Parathyroid adenoma (tissue), 2 donors: Measurements from ENCODE around the gene IGSF1.
"Not testable (repeated sequence)": the region's sequence is repeated elsewhere in the genome, so short reads cannot be mapped to it uniquely, and the experiment has no call there.

Experiments used
- H2AFZ ChIP-seq: fragments of 300-600 bp; sonication (generic); one replicate; pipeline ENCODE4 v1.7.0; 2017; ENCODE audit warnings: antibody characterized with exemption, mild to moderate bottlenecking
- H3K27ac ChIP-seq: fragments of 300-600 bp; sonication (generic); one replicate; pipeline ENCODE4 v1.7.0; 2017
- H3K27me3 ChIP-seq: fragments of 300-600 bp; sonication (generic); one replicate; pipeline ENCODE4 v1.7.0; 2017; ENCODE audit warnings: low read length; ENCODE audit not compliant: control insufficient read depth, insufficient read depth
- H3K36me3 ChIP-seq: fragments of 300-600 bp; sonication (generic); one replicate; pipeline ENCODE4 v1.7.0; 2017; ENCODE audit warnings: low read length; ENCODE audit not compliant: control insufficient read depth, insufficient read depth
- H3K4me1 ChIP-seq: fragments of 300-600 bp; sonication (generic); one replicate; pipeline ENCODE4 v1.7.0; 2017; ENCODE audit warnings: control low read depth
- H3K4me2 ChIP-seq: fragments of 300-600 bp; sonication (generic); one replicate; pipeline ENCODE4 v1.7.0; 2017; ENCODE audit warnings: low read length
- H3K4me3 ChIP-seq: fragments of 300-600 bp; sonication (generic); one replicate; pipeline ENCODE4 v1.7.0; 2017; ENCODE audit warnings: low read depth, low read length
- H3K79me2 ChIP-seq: fragments of 300-600 bp; sonication (generic); one replicate; pipeline ENCODE4 v1.7.0; 2017; ENCODE audit warnings: control low read depth
- H3K9ac ChIP-seq: fragments of 300-600 bp; sonication (generic); one replicate; pipeline ENCODE4 v1.7.0; 2017; ENCODE audit warnings: mild to moderate bottlenecking
- H3K9me3 ChIP-seq: fragments of 300-600 bp; sonication (generic); one replicate; pipeline ENCODE4 v1.7.0; 2017; ENCODE audit warnings: low read length; ENCODE audit not compliant: control insufficient read depth
- TF ChIP-seq, protein P1 (sequence below): fragments of 300-600 bp; sonication (generic); IDR thresholded peaks from one replicate; pipeline ENCODE4 v1.7.0; 2017; ENCODE audit warnings: antibody characterized with exemption, mild to moderate bottlenecking
- donor health status: primary hyperparathyroidism.

Gene IGSF1

GRCh38 chrX:131264665-131265064, 24.4 kb downstream of the IGSF1 start:
- H3K27ac ChIP-seq = no peak overlapping the region
- no peaks in the 10 kb centered on the region for H3K79me2 ChIP-seq
- H3K4me1 ChIP-seq = no peaks in the 10 kb centered on the region
- no peak overlapping the region for H3K4me3 ChIP-seq
- H3K9me3 ChIP-seq = no peaks in the 10 kb centered on the region
- H3K4me2 ChIP-seq = no peak overlapping the region
- no peaks in the 10 kb centered on the region for H3K36me3 ChIP-seq
- TF ChIP-seq, protein P1, sequence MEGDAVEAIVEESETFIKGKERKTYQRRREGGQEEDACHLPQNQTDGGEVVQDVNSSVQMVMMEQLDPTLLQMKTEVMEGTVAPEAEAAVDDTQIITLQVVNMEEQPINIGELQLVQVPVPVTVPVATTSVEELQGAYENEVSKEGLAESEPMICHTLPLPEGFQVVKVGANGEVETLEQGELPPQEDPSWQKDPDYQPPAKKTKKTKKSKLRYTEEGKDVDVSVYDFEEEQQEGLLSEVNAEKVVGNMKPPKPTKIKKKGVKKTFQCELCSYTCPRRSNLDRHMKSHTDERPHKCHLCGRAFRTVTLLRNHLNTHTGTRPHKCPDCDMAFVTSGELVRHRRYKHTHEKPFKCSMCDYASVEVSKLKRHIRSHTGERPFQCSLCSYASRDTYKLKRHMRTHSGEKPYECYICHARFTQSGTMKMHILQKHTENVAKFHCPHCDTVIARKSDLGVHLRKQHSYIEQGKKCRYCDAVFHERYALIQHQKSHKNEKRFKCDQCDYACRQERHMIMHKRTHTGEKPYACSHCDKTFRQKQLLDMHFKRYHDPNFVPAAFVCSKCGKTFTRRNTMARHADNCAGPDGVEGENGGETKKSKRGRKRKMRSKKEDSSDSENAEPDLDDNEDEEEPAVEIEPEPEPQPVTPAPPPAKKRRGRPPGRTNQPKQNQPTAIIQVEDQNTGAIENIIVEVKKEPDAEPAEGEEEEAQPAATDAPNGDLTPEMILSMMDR = no peak
- H3K9ac ChIP-seq = no peak overlapping the region
- no peaks in the 10 kb centered on the region for H3K27me3 ChIP-seq
- H2AFZ ChIP-seq = no peak overlapping the region

DNA sequence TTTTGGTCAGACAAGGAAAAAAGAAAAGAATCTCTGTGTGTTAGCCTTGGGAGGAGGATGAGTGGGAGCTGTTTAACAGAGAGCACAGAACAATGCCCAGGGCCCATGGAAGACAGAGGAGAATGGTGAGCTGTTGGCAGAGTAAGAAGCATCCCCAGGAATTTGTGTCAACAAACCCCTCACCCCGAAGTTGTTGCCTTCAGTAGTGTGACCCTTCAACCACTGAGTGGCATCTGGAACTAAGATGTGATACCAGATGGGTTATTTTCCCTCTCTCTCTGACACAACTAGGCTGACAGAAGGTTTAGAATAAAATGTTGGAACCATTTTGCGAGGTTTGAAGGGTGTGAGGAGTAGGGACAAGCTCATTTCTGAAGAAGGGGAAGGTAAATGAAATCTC, 25.1 kb downstream of the IGSF1 start:
- no peak overlapping the region for H3K4me3 ChIP-seq
- TF ChIP-seq, protein P1 = no peak
- H3K27ac ChIP-seq = no peak overlapping the region
- H3K79me2 ChIP-seq = no peaks in the 10 kb centered on the region
- H3K36me3 ChIP-seq = no peaks in the 10 kb centered on the region
- H2AFZ ChIP-seq = no peak overlapping the region
- H3K4me1 ChIP-seq = no peaks in the 10 kb centered on the region
- H3K4me2 ChIP-seq = no peak overlapping the region
- no peaks in the 10 kb centered on the region for H3K27me3 ChIP-seq
- no peak overlapping the region for H3K9ac ChIP-seq
- H3K9me3 ChIP-seq = no peaks in the 10 kb centered on the region

DNA sequence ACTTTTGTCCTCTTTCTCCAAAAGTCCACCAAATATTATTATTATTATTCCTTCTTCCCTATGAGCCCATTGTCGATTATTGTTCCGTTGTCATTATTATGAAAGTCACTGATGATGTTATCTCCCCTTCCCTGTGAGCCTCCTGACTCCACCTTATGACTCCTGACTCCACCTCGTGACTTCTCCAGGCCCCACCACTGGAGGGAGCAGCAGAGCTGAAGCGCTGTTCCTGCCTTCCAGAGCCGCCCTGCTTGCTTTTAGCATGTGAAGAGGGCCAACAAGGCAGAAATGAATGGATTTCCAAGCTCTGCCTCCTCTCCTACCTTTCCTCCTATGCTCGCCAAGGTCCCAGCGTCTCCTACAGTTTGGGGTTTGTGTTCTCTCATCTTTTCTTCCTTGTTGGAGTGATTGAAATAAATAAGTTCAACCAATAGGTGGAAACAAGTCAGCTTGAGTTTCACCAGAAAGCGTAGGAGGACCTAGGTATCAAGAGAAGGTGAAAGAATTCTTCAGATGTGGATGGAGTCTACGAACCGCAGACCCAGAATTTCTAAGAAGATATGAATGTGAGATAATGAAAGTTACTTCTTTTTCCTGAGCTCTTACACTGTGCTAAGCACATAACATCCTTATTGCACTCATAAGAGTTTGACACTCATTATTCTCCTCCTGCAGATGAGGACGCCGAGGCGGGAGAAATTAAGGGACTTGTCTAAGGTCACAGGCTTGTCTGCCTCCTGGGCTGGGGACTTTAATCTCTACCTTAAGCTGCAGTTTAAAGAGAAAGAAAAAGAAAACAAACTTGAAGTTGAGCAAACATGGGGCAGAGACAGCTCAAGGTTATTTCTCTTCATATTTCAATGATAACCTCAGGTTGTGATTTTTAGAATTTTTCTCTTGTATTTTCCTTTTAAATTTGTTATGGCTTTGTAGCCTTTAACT, 26.1 kb downstream of the IGSF1 start:
- H3K4me1 ChIP-seq = no peaks in the 10 kb centered on the region
- H2AFZ ChIP-seq = no peak overlapping the region
- TF ChIP-seq, protein P1 = no peak
- H3K9me3 ChIP-seq = no peaks in the 10 kb centered on the region
- no peaks in the 10 kb centered on the region for H3K79me2 ChIP-seq
- no peaks in the 10 kb centered on the region for H3K36me3 ChIP-seq
- no peak overlapping the region for H3K4me2 ChIP-seq
- H3K27ac ChIP-seq = no peak overlapping the region
- H3K4me3 ChIP-seq = no peak overlapping the region
- H3K27me3 ChIP-seq = no peaks in the 10 kb centered on the region
- no peak overlapping the region for H3K9ac ChIP-seq

GRCh38 chrX:131262200-131262599, 26.9 kb downstream of the IGSF1 start:
- no peak overlapping the region for H2AFZ ChIP-seq
- H3K4me3 ChIP-seq = no peak overlapping the region
- no peak overlapping the region for H3K27ac ChIP-seq
- TF ChIP-seq, protein P1 = no peak
- no peaks in the 10 kb centered on the region for H3K4me1 ChIP-seq
- no peak overlapping the region for H3K9ac ChIP-seq
- no peaks in the 10 kb centered on the region for H3K79me2 ChIP-seq
- no peak overlapping the region for H3K4me2 ChIP-seq
- no peaks in the 10 kb centered on the region for H3K36me3 ChIP-seq
- H3K27me3 ChIP-seq = no peaks in the 10 kb centered on the region
- H3K9me3 ChIP-seq = no peaks in the 10 kb centered on the region

DNA sequence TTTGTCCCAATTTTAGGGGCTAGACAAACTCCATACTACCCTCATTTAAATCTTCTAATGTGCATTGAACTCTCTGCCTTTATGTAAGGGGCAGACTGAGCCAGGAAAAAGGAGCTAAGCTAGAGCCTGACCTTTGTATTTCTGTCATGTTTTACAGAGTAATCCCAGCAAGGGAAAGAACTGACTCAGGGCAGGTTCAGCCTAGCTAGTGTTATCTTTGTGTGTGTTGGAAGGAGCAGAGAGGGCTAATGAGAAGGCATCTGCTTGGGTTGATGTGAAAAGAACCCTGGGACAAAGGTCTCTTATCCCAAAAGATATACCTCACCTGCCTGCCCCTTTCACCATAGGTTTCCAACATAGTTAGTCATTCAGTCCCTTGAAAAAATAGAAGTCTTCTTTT, 31.7 kb downstream of the IGSF1 start:
- H3K27me3 ChIP-seq = no peaks in the 10 kb centered on the region
- H3K9ac ChIP-seq = no peak overlapping the region
- TF ChIP-seq, protein P1 = no peak
- H3K4me2 ChIP-seq = no peak overlapping the region
- H3K4me3 ChIP-seq = no peak overlapping the region
- H3K4me1 ChIP-seq = no peaks in the 10 kb centered on the region
- no peak overlapping the region for H3K27ac ChIP-seq
- H3K36me3 ChIP-seq = no peaks in the 10 kb centered on the region
- H3K9me3 ChIP-seq = no peaks in the 10 kb centered on the region
- H2AFZ ChIP-seq = no peak overlapping the region
- no peaks in the 10 kb centered on the region for H3K79me2 ChIP-seq

DNA sequence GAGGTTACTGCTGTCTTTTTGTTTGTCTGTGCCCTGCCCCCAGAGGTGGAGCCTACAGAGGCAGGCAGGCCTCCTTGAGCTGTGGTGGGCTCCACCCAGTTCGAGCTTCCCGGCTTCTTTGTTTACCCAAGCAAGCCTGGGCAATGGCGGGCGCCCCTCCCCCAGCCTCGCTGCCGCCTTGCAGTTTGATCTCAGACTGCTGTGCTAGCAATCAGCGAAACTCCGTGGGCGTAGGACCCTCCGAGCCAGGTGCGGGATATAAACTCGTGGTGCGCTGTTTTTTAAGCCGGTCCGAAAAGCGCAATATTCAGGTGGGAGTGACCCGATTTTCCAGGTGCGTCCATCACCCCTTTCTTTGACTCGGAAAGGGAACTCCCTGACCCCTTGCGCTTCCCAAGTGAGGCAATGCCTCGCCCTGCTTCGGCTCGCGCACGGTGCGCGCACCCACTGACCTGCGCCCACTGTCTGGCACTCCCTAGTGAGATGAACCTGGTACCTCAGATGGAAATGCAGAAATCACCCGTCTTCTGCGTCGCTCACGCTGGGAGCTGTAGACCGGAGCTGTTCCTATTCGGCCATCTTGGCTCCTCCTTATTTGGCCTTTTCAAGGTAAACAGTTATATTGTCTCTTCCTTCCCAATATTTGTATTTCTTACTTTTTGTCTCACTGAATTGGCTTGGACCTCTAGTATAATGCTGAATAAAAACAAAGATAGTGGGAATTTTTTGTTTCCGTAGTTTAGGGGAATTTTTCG, 37.9 kb downstream of the IGSF1 start:
- not testable (repeated sequence) for H3K4me1 ChIP-seq, H3K27ac ChIP-seq, H3K4me2 ChIP-seq, H2AFZ ChIP-seq, H3K79me2 ChIP-seq, H3K9me3 ChIP-seq, H3K36me3 ChIP-seq, H3K9ac ChIP-seq, H3K27me3 ChIP-seq, H3K4me3 ChIP-seq
